GM19324 (cell line): Measurements from ENCODE around the gene SPP1.
A peak's percentile ranks its signal among the peaks of the same experiment; 100 is the strongest.
"Not testable (repeated sequence)": the region's sequence is repeated elsewhere in the genome, so short reads cannot be mapped to it uniquely, and the experiment has no call there.

Source experiments
- ATAC-seq: cut with Tn5 transposase; IDR thresholded peaks from one replicate; pipeline ENCODE4 v1.9.1; 2021; ENCODE audit warnings: mild to moderate bottlenecking, moderate library complexity; ENCODE audit not compliant: unreplicated experiment, low FRiP score

The SPP1 gene

DNA sequence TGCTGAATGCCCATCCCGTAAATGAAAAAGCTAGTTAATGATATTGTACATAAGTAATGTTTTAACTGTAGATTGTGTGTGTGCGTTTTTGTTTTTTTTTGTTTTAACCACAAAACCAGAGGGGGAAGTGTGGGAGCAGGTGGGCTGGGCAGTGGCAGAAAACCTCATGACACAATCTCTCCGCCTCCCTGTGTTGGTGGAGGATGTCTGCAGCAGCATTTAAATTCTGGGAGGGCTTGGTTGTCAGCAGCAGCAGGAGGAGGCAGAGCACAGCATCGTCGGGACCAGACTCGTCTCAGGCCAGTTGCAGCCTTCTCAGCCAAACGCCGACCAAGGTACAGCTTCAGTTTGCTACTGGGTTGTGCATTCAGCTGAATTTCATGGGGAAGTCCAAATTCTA is at the start of gene SPP1:
SPP1 (plus strand) TSS at position 249 of the 400 bp plus-strand sequence. CDS start 1,182 bp downstream, outside the sequence.
- peak; percentile 62 for ATAC-seq

DNA sequence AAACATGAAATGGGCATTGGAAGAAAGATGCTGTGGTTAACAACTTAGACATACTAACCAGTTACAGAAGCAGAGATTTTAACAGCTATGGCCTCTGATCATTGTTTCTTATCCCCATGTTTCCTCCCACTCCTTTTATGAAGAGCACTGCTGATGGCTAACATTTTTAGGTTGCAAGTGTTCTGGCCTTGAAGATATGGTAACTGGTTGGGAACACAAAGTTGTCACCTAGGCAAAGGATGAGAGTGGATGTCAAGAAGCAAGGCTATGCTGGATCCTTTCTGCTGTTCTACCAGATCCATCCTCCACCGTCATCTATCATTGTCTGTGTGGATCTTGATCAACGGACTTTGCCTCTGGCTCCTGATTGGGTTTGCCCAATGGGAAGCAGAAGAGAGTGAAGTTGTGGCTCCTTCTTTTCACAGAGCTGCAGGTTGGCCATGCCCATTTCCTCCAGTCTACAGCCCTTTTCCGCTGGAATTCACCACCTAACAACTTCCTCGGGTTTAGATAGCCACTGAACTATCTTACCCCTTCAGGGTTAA is 48.9 kb upstream of the SPP1 start:
- no peak for ATAC-seq

DNA sequence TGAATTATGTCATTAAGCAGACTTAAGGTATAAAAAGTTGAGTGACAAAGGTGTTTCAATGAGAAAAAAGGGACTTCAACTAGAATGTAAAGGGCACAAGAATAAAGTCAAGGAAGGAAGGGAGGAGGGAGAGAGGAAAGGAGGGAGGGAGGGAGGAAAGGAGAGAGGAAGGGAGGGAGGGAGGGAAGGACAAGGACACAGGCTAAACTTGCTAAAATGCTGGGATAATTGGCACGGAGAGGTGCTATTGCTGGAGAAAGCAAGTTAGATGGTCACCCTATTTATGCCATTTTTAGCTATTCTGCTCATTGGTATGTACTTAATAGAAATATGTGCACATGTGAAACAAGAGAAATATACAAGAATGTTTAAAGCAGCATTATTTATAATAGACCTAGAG is 44.9 kb upstream of the SPP1 start:
- ATAC-seq: no peak

DNA sequence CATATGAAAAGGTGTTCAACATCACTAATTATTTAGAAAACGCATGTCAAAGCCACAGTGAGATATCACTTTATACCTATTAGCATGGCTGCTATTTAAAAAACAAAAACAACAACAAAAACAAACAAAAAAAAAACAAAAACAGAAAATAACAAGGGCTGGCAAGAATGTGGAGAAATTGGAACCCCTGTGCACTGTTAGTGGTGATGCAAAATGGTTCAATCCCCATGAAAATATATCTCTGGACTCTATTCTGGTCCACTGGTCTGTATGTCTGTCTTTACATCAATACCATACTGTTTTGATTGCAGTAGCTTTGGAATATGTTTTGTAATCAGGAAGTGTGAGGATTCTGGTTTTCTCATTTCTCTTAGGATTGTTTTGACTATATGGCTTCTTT is 43.6 kb upstream of the SPP1 start:
- no peak for ATAC-seq

DNA sequence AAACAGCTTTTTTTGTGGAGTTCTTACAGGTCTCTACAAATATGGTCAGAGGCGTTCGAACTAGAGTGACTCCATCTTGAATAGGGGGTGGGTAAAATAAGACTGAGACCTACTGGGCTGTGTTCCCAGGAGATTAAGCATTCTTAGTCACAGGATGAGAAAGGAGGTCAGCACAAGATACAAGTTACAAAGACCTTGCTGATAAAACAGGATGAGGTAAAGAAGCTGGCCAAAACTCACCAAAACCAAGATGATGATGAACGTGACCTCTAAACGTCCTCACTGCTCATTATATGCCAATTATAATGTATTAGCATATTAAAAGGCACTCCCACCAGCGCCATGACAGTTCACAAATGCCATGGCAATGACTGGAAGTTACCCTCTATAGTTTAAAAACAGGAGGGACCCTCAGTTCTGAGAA is 42.8 kb upstream of the SPP1 start:
- ATAC-seq: no peak

DNA sequence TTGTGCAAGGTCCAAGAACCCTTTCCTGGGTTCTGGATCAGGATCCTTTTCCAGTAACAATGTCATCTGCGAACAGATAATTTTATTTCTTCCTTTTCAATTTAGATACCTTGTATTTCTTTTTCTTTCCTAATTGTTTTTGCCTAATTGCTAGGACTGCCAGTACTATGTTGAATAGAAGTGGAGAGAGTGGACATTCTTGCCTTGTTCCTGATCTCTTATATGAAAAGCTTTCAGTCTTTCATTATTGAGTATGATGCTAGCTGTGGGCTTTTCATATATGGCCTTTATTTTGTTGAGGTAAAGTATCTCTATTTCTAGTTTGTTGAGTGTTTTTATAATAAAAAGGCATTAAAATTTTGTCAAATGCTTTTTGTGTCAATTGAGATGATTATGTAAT is 42.2 kb upstream of the SPP1 start:
- no peak for ATAC-seq

DNA sequence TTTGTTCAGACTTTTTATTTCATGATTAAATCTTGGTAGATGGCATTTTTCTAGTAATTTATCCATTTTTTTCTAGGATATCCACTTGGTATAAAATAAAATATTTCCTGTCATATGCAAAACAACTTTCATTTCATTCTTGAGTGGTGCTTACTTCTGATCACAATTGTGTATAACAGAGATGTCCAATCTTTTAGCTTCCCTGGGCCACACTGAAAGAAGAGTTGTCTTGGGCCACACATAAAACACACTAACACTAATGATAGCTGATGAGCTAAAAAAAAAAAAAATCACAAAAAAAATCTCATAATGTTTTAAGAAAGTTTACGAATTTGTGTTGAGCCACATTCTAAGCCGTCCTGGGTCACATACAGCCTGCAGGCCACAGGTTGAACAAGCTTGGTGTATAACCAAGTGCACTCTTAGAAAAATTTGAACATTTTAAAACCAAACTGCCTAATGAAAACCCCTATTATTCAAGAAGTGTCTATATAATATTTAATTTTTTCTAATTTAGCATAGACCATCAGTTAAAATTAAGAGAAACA is 41.3 kb upstream of the SPP1 start:
- ATAC-seq: no peak

DNA sequence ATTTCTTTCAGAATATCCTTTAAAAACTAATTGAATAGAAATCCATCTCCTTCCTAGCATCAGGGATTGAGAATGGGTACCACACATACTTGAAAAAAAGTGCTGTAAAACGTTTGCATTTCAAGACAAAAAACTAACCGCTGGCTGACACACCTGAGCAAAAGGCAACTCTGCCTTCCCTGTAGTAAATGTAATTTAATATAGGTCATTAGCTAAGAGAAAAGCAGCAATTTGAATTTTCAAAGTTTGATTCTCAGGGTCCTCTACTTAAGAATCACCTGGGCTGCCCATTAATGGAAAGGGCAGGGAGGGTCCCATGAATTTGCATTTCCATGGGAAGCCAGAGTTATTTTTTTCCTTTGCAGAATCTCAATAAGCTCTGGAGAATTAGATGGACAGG is 40.5 kb upstream of the SPP1 start:
- no peak for ATAC-seq

DNA sequence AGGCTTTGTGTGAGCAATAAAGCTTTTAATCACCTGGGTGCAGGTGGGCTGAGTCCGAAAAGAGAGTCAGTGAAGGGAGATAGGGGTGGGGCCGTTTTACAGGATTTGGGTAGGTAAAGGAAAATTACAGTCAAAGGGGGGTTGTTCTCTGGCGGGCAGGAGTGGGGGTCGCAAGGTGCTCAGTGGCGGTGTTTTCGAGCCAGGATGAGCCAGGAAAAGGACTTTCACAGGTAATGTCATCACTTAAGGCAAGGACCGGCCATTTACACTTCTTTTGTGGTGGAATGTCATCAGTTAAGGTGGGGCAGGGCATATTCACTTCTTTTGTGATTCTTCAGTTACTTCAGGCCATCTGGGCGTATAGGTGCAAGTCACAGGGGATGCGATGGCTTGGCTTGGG is 39.6 kb upstream of the SPP1 start:
- ATAC-seq: not testable (repeated sequence)

DNA sequence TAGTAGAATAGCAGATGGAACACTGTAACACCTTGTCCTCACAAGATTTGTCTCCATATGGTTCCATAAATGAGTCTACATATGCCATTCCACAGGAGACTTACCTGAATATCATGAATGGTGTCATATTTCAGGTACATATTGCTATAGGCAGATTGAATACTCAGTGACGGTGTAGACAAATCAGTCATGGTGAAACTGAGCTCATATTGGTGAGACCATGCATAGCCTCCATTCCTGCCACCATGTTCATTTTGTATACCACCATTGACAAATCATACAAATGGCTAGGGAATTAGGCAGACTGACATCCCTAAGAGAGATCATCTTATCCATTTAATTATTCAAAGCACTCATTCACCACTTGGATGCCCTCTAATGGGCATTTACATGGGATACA is 38.0 kb upstream of the SPP1 start:
- no peak for ATAC-seq

DNA sequence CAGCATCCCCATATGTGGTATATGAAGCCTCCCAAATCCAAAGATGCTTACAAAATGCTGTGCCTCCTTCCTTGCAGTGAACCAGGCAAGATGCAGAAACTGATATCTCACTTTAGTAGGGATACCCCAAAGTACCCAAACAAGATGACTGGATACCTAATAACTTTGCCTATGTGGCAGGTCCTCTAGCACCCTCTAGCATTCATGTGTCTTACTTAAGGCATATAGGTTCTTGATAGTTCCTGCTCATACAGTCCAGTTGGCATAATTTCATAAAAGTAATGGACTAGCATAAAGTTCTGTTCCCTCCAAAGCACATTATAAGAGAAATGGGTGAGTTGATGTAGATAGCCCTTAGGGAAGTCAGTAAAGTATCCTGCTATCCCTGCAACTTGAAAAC is 36.8 kb upstream of the SPP1 start:
- no peak for ATAC-seq

DNA sequence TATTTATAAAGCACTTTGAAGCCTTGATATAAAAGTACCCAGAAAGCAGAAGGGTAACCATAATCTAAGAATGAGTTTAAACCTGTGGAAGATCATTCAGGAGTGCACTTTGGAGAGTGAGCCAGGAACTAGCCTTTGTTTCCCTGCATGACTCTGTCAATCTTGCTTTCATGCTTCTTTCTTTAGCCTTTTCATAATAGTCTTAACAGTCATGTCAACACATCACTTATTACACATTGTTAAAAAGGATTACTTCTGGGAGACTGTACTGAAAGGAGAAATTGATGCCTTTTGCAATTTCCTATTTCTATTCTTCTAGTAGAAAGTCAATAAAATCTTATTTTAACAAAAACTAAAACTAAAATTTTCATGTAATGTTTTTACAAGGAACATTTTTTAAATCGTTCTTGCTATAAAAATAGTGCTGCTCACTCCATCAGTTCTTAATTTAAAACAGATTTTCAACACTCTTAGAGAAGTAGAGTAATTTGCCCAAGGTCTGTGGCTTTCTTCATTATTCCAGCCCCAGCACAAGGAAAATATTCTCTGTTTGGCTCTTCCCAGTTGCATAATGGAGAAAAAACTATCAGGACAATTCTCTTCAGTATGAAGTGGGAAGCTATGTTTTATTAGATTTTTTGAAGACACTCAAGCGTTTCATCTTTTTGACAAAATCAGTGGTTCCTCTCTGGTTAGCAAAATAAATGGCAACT is 35.4 kb upstream of the SPP1 start:
- ATAC-seq: no peak

DNA sequence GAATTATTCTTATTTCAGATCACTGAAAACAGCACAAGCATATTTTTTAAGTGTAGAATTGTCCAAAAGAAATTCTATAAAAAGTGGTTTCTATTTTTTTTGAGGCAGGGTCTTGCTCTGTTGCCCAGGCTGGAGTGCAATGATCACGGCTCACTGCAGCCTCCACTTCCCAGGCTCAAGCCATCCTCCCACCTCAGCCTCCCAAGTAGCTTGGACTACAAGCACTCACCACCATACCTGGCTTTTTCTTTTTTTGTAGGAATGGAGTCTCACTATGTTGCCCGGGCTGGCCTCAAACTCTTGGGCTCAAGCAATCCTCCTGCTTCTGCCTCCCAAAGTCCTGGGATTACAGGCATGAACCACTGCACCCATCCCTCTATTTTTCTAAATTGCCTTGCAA is 34.7 kb upstream of the SPP1 start:
- not testable (repeated sequence) for ATAC-seq

DNA sequence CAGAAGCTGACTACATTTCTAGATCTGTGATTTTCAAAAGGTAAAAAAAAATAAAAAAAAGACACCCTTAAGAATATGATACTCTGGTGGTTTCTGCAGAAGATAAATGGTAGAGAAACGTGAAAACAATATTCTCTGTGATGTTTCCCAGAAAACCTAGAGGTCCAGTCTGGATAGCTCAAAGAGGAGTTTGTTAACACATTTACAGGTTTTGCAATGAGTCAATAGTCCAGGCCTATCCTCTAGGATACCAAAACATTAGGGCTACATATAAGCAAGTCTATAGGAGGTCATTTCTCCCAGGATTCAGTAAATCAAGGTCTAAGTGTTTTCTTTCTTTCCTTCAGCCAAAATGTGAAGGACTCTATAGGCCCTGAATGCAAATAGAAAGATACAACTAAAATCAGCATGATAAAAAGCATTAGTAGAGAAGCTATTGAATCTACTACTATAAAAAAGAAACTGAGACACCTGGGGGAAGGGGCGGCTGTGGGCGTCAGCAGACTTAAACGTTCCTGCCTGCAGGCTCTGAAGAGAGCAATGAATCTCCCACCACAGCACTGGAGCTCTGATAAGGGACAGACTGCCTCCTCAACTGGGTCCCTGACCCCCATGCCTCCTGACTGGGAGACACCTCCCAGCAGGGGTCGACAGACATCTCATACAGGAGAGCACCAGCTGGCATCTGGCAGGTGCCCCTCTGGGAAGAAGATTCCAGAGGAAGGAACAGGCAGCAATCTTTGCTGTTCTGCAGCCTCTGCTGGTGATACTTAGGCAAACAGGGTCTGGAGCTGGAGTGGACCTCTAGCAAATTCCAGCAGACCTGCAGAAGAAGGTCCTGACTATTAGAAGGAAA is 33.7 kb upstream of the SPP1 start:
- ATAC-seq: no peak

DNA sequence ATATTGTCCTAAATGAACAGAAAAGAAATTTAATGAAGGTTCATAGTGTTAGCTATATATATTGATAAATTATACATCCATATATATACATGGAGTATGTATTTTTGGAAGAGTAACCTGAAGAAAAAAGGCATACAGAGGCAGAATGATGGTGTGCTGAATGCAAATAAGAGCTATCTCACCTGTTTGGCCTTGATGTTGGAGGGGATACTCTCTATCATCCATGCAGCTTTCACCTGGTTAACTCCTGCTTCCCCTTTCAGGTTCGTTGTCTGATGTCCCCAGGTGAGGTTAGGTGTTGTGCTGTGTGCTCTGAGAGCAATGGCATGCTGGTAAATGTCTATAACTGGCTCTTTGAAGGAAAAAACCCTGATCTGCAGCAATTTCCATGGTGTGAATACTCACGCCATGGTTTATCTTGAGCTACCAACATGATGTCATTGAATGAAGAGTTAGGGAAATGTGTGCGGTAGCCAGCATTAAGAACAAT is 31.8 kb upstream of the SPP1 start:
- ATAC-seq: no peak

DNA sequence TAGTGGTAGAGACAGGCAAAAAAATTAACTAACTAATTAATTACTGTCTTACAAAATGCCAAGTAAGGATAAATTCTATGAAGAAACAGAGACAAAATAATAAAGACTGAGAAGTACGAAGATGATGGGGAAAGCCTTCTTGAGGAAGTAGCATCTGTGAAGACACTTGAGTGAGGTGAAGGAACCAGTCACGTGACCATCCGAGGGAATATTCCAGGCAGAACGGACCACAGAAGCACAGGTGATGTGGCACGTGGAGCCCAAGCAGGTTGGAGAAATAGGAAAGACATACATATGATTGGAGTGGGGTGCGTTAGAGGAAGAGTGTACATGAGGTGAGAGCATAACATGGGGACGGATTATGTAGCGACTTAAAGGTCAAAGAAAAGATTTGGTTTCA is 30.5 kb upstream of the SPP1 start:
- ATAC-seq: no peak

DNA sequence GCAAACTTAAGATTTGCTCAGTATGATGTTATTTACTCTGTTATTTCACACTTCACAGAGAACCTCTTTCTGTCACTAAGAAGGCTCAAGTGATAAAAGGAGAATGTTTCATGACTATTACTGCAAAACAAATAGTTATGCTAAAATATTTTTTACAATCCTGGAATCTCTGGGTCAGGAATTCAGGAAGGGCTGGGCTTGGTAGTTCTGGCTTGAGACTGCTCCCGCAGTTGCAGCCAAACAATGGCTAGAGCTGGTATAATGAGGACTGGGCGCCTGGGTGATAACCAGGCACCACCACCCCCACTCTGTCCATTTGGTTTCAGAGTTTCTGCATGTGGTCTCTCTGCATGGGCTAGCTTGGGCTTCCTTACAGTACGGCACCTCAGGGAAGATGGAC is 28.7 kb upstream of the SPP1 start:
- no peak for ATAC-seq

DNA sequence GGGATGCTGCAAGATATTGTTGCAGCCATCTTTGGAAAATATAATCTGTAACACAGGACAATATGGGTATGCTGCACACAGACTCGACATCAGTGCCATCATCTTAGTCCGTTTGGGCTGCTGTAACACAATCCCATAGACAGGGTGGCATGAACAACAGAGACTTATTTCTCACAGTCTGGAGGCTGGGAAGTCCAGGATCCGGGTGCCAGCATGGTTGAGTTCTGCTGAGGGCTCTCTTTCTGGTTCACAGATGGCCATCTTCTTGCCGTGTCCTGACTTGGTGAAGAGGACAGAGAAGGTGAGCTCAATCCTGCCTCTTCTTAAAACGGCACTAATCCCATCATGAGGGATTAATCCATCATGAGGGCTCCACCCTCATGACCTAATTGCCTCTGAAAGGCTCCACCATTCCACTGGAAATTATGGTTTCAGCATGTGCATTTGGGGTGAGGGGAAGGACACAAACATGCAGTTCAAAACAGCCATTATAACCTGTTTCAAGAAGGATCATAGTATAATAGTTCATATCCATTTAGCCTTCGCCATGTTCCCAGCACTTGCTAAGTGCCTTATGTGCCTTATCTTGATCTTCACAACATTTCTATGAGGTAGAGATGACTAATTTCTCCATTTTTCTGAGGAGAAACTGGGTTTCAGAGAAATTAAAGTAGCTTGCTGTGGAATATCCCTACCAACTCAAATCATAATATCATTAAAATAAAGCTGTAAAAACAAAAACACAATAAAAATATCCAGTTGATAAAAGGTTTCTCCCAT is 27.9 kb upstream of the SPP1 start:
- ATAC-seq: no peak

DNA sequence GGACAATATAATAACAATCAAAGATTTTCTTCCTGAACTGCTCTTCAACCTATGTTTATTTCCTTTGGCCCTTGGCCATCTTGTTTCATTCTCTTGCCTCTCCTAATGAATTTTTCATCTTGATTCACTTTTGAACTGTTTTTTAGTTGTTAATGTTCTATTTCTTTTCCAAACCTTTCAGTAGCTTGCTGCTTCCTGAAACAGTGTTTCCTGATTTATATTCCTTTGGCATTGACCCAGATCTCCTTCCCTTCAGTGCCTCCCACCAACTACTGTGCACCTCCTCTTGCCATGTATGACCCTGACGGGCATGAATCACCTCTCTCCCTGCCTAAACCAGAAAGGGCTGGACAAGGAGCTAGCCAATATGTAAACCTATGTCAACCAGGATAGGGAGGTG is 25.6 kb upstream of the SPP1 start:
- no peak for ATAC-seq

DNA sequence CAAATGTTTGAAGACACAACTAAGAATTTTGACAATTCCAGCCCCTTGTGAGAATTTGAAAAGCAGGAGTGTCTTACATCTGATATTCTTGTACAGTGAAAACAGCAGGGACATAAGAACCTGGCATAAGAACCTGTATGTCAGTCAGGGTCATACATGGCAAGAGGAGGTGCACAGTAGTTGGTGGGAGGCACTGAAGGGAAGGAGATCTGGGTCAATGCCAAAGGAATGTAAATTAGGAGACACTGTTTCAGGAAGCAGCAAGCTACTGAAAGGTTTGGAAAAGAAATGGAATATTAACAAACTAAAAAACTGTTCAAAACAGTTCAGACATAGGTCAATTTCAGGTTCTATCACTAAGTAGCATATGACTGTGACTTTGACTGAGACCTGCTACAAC is 25.0 kb upstream of the SPP1 start:
- no peak for ATAC-seq
